HG03354 (cell line): ENCODE measurements around the gene TMEM63A.
"Not testable (repeated sequence)": the region's sequence is repeated elsewhere in the genome, so short reads cannot be mapped to it uniquely, and the experiment has no call there.

ENCODE experiments used
- ATAC-seq: cut with Tn5 transposase; IDR thresholded peaks from one replicate; pipeline ENCODE4 v1.9.1; 2021; ENCODE audit warnings: mild to moderate bottlenecking; ENCODE audit not compliant: unreplicated experiment, poor library complexity, severe bottlenecking

TMEM63A gene

GRCh38 chr1:225812488-225813213 lies 69.5 kb downstream of the TMEM63A start:
- ATAC-seq = no peak

GRCh38 chr1:225811622-225812487 lies 70.3 kb downstream of the TMEM63A start:
- no peak for ATAC-seq

GRCh38 chr1:225810579-225811538 lies 71.3 kb downstream of the TMEM63A start:
- not testable (repeated sequence) for ATAC-seq

- peak; percentile 94 for ATAC-seq
Observed at GRCh38 chr1:225809842-225810578, 72.2 kb downstream of the TMEM63A start, which contains the start of gene EPHX1. EPHX1 (plus strand) TSS chr1:225810124; CDS start chr1:225828730, 18,606 bp downstream.

- no peak for ATAC-seq
Observed at GRCh38 chr1:225808136-225808535, 74.0 kb downstream of the TMEM63A start.

GRCh38 chr1:225806736-225807135 lies 75.4 kb downstream of the TMEM63A start:
- ATAC-seq = not testable (repeated sequence)

GRCh38 chr1:225806249-225806648 lies 75.9 kb downstream of the TMEM63A start:
- ATAC-seq = no peak

GRCh38 chr1:225801146-225801545 lies 81.0 kb downstream of the TMEM63A start:
- not testable (repeated sequence) for ATAC-seq

GRCh38 chr1:225796097-225796496 lies 86.1 kb downstream of the TMEM63A start:
- not testable (repeated sequence) for ATAC-seq
